Astrocyte of the hippocampus (primary cell): ENCODE data around the gene MMP2.

Experiments
- DNase-seq: peaks from one replicate; pipeline ENCODE4 v3.0.0; 2011; ENCODE audit warnings: low read depth, low spot score

MMP2 gene

GRCh38 chr16:55494994-55495421 lies 16.0 kb downstream of the MMP2 start:
- peak; percentile 91 for DNase-seq

GRCh38 chr16:55495616-55496289 lies 16.8 kb downstream of the MMP2 start:
- DNase-seq = peak; percentile 97

GRCh38 chr16:55496509-55497145 lies 17.6 kb downstream of the MMP2 start:
- no peak for DNase-seq

GRCh38 chr16:55497558-55497957 lies 18.6 kb downstream of the MMP2 start:
- DNase-seq = no peak

GRCh38 chr16:55498101-55498500 lies 19.1 kb downstream of the MMP2 start:
- DNase-seq = no peak

- no peak for DNase-seq
Measured at GRCh38 chr16:55499281-55499680, 20.3 kb downstream of the MMP2 start.

- DNase-seq = peak; percentile 99
Measured at GRCh38 chr16:55499951-55500529, 21.0 kb downstream of the MMP2 start.

GRCh38 chr16:55500530-55501011 lies 21.6 kb downstream of the MMP2 start:
- peak; percentile 71 for DNase-seq

GRCh38 chr16:55501549-55502322 lies 22.7 kb downstream of the MMP2 start:
- DNase-seq = no peak

- DNase-seq = peak; percentile 95
Measured at GRCh38 chr16:55502801-55503366, 23.9 kb downstream of the MMP2 start.

- no peak for DNase-seq
Measured at GRCh38 chr16:55503726-55504550, 24.9 kb downstream of the MMP2 start.

GRCh38 chr16:55505333-55506015 lies 26.5 kb downstream of the MMP2 start:
- DNase-seq = no peak

GRCh38 chr16:55506083-55506482 lies 27.1 kb downstream of the MMP2 start:
- DNase-seq = no peak

GRCh38 chr16:55506708-55507107 lies 27.7 kb downstream of the MMP2 start:
- DNase-seq = no peak

- DNase-seq = no peak
Measured at GRCh38 chr16:55508271-55508921, 29.4 kb downstream of the MMP2 start.

GRCh38 chr16:55508941-55509931 lies 30.2 kb downstream of the MMP2 start, which contains the start of gene LPCAT2:
LPCAT2 (plus strand) TSS chr16:55509072; CDS start chr16:55509182, 110 bp downstream.
- DNase-seq = peak; percentile 95

GRCh38 chr16:55510185-55510805 lies 31.3 kb downstream of the MMP2 start:
- DNase-seq = no peak

- no peak for DNase-seq
Measured at GRCh38 chr16:55512941-55513340, 33.9 kb downstream of the MMP2 start.
